HG03565 (cell line): ENCODE measurements around the gene PLA2G4E.

Source experiments
- ATAC-seq: cut with Tn5 transposase; IDR thresholded peaks from one replicate; pipeline ENCODE4 v1.9.1; 2021; ENCODE audit warnings: mild to moderate bottlenecking, moderate library complexity; ENCODE audit not compliant: unreplicated experiment

Gene PLA2G4E

GRCh38 chr15:42053914-42054313, 33.1 kb upstream of the PLA2G4E start:
- no peak for ATAC-seq

GRCh38 chr15:42053010-42053409, 32.2 kb upstream of the PLA2G4E start:
- no peak for ATAC-seq

- no peak for ATAC-seq
These were observed 29.8 kb upstream of the PLA2G4E start for GRCh38 chr15:42050484-42051255.

GRCh38 chr15:42048821-42049200, 28.0 kb upstream of the PLA2G4E start:
- no peak for ATAC-seq

- ATAC-seq = no peak
These were observed 27.4 kb upstream of the PLA2G4E start for GRCh38 chr15:42048080-42048820.

GRCh38 chr15:42046597-42046996, 25.8 kb upstream of the PLA2G4E start:
- ATAC-seq = no peak

GRCh38 chr15:42045211-42045615, 24.4 kb upstream of the PLA2G4E start:
- no peak for ATAC-seq

GRCh38 chr15:42042602-42043400, 22.0 kb upstream of the PLA2G4E start:
- no peak for ATAC-seq

- ATAC-seq = no peak
These were observed 17.6 kb upstream of the PLA2G4E start for GRCh38 chr15:42038401-42038800.

- ATAC-seq = no peak
These were observed 16.8 kb upstream of the PLA2G4E start for GRCh38 chr15:42037656-42038055.

GRCh38 chr15:42036966-42037365, 16.1 kb upstream of the PLA2G4E start:
- ATAC-seq = no peak

GRCh38 chr15:42036112-42036905, 15.5 kb upstream of the PLA2G4E start:
- ATAC-seq = no peak

GRCh38 chr15:42035435-42035761, 14.6 kb upstream of the PLA2G4E start:
- no peak for ATAC-seq

- no peak for ATAC-seq
These were observed 14.0 kb upstream of the PLA2G4E start for GRCh38 chr15:42034628-42035434.

GRCh38 chr15:42033214-42033873, 12.5 kb upstream of the PLA2G4E start:
- ATAC-seq = no peak

GRCh38 chr15:42032376-42033213, 11.8 kb upstream of the PLA2G4E start:
- no peak for ATAC-seq

- ATAC-seq = no peak
These were observed 10.5 kb upstream of the PLA2G4E start for GRCh38 chr15:42031198-42031915.

GRCh38 chr15:42027521-42027920, 6.7 kb upstream of the PLA2G4E start:
- no peak for ATAC-seq
